Hypothalamus (tissue), 51 donors: ENCODE measurements around the gene ETV3.

Experiments used
- DNase-seq, 51 donors: peaks; one replicate each; lab custom pipeline; 2025; lab: John Stamatoyannopoulos, UW

The ETV3 gene

GRCh38 chr1:157140063-157140588 lies 1.9 kb upstream of the ETV3 start:
- no peak for DNase-seq

- DNase-seq, result peak in 1 of 51 donors; percentile 52
Measured at GRCh38 chr1:157139052-157139715, 989 bp upstream of the ETV3 start.

GRCh38 chr1:157137408-157138219 lies 581 bp downstream of the ETV3 start:
- DNase-seq, result no peak

DNA sequence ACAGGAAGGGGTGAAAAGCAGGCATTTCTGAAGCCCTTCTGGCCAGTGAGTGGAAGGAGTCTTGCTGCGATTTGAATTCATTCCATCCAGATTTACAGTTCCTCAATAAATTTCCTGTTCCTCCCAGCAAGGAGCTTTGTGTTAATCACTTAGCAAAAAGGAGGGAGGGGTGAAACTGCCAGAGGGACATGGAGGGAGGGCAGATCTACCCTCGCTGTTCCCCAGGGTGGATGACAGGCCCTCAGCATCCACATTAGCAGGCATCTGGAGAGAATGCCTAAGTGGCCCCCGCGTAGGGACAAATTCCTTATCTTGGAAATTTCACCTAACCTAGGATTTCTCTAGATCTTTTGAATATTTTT lies 1.2 kb downstream of the ETV3 start:
- no peak for DNase-seq

DNA sequence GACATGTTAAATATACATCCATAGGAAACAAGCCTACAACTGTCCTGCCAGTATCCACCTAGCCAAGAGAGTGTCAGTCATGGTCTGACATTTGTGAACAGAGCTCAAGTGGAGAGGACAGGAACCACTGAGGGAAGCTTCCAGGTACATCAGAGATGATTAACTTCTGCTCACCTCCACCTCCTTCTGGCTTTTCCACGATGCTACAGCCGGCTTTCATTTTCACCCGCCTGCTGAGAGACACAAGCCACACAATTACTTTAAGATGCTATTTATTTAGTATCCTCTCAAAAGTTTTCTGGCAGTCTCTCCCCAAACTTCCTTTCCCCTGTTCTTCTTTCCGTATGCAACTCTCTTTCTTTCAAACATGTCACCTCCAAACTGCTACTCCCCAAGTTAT lies 2.1 kb downstream of the ETV3 start:
- DNase-seq, result no peak

DNA sequence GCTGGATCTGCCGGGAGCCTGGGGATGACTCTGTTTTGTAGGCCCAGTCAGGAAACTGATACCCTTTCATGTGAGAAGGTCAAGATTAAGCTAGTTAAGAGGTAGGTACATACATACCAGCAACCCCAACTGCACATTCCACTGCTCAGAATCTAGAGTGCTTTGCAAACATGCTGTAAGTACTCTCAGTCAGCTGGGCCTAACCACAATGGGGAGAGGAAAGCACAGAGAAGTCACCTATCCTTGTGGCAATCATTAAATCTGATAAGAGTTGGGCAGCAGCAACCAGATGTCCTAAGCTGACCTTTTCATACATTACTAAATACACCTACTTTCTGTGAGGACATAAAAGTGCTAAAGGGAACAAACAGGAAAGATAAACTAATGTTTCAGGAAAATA lies 2.5 kb downstream of the ETV3 start:
- no peak for DNase-seq

DNA sequence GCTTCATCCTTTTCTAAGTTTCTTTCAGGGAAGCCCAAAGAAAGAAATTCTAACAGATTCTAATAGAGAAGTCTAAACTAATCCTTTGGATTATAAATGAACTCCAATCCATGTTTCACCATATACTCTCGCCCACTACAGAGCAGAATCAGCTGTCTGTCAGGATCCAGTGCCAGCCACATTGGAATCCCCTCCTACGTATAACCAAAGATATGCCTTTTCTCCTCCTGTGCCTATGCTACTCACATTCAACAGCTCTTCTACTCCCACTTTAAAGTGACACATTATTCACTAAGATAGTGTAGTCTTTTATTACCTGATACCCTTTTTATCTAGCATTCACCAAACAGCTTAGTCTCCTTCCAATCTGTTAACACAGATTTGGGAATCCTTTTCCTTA lies 3.1 kb downstream of the ETV3 start:
- no peak for DNase-seq

DNA sequence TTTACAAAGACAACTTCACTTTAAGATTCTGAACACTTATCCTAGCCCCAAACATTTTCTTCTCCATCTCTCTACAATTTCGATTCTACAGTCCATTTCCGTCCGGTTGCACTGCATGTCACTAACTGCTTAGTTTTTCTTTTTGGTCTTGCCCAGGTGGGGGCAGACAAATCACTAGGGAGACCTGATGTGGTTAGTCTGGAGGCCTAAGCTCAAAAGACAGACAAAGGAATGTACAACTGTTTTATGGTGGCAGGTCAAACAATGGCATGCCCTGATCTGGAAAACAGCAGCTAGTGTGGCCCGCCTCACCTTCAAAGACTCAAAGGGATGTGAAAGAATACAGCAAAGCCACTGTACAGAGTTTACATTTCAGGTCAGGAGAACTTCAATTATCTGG lies 3.8 kb downstream of the ETV3 start:
- DNase-seq, result no peak

GRCh38 chr1:157133426-157133825 lies 4.8 kb downstream of the ETV3 start:
- DNase-seq, result no peak

- DNase-seq, result no peak
Measured at GRCh38 chr1:157132616-157133167, 5.5 kb downstream of the ETV3 start.

GRCh38 chr1:157132111-157132510 lies 6.1 kb downstream of the ETV3 start:
- no peak for DNase-seq

- no peak for DNase-seq
Measured at GRCh38 chr1:157131281-157131680, 6.9 kb downstream of the ETV3 start.

GRCh38 chr1:157124855-157125254 lies 13.3 kb downstream of the ETV3 start:
- no peak for DNase-seq

DNA sequence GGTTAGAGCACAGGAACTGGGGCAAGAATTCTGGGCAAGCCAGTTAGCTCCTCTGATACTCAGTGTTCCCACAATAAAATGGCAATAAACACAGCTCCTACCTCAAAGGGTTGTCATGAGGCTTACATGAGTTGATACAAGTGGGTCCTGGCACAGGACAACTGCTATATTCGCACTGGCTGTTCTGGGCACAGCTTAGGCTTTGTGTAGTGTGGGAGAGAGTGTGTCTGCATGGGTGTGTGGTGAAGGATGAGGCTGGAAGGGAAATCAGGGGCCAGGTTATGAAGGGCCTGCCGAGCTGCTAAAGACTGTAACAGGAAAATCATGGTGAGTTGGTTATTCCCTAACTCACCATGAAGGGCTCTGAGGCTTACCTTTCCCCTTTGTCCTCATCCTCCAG lies 18.7 kb downstream of the ETV3 start:
- DNase-seq, result no peak

- DNase-seq, result no peak
Measured at GRCh38 chr1:157119008-157119407, 19.2 kb downstream of the ETV3 start.

DNA sequence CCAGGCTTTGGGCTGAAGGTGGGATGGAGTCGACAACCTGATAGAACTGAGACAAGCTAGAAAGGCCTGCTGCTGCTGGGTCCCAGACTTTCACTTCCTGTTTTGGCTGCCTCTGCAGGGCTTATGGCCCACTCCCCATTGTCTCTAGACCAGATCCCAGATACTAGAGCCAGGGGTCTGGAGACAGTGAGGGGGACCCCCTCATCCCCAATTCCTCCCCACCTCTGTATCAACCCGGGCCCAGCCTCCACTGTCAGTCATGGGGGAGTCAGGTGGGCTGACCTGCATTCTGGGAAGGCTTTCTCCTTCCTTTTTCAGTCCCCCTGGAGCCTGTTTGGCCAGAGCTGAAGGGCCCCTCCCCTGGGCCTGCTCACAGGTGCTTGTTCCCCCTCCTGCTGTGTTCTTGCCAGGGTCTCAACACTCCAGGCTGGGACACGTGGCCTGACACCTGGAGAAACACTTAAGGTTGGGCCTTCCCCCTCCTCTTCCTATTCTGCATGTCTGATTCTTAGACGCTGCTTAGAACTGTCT lies 20.6 kb downstream of the ETV3 start:
- DNase-seq, result no peak

GRCh38 chr1:157116737-157117103 lies 21.5 kb downstream of the ETV3 start:
- no peak for DNase-seq

DNA sequence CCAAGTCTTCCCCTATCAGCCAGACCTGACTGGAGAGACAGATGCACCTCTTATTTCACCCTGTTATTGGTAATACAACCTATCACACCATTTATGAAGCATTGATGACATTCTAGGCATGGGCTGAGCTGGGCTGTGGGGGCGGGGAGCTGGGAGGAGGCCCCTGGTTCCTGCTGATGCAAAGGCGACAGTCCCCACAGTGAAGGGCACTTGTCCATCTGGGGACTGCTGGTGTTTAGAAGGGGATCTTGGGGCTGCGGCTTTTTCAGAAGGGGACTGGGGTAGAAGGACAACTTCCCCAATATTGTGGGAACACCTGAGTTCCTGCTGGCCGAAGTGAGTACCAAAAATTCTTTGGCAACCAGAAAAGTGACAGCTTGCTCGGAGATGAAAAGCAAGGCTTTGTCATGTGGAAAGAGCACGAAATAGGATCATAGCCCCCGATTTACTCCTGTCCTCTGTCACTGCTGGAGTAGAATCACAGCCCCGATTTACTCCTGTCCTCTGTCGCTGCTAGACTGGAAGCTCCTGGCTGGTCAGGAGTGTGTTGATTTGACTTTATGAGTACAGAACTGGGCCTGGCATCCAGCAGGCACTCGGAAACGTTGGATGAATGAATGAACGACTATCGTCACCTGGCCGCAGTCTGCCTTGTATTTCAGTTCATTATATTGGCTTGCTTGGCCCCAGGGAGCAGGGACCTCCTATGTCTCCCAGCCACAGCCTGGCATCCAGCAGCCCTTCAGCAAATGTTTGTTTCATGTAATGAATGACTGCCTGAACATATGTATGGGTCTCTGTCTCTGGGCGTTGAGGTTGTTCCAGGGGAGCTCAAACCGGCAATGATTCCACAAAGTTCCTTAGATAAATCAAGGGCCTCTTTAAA lies 22.1 kb downstream of the ETV3 start:
- DNase-seq, result no peak

GRCh38 chr1:157115429-157115838 lies 22.8 kb downstream of the ETV3 start:
- DNase-seq, result no peak
